Urinary bladder (tissue), 4 donors: Measurements from ENCODE around the gene STEAP4. TPM values are rescaled to one million over a fixed set of nuclear protein-coding genes. Genes with fewer than 3 reads are reported as not detected.

Experiments
- DNase-seq: peaks from one replicate; pipeline ENCODE4 v3.0.0-alpha.2; 2015; ENCODE audit errors: extremely low spot score
- H3K27ac ChIP-seq: one replicate; pipeline ENCODE4 v1.5.1; 2013; ENCODE audit warnings: low read depth, mild to moderate bottlenecking, moderate library complexity
- H3K36me3 ChIP-seq: one replicate; pipeline ENCODE4 v1.6.1; 2013; ENCODE audit warnings: mild to moderate bottlenecking, moderate library complexity; ENCODE audit not compliant: insufficient read depth
- H3K4me1 ChIP-seq: one replicate; pipeline ENCODE4 v1.6.1; 2013; ENCODE audit warnings: mild to moderate bottlenecking, moderate library complexity; ENCODE audit not compliant: insufficient read depth
- H3K4me3 ChIP-seq: one replicate; pipeline ENCODE4 v1.5.1; 2013; ENCODE audit warnings: low read depth, low read length
- WGBS: extraction: QIAGEN DNeasy Blood & Tissue Kit; methylation state at CpG from one replicate; pipeline ENCODE4 v1.1.7; 2013; 5-methylcytosine and 5-hydroxymethylcytosine counted together
- polyA plus RNA-seq: library from polyadenylated mRNA; stranded (reverse); fragments of 200-250 nt; gene quantifications from one replicate; pipeline ENCODE4 v1.2.3, GENCODE V29; 2013
- total RNA-seq: library from RNA; depleted of rRNA; stranded (reverse); fragments of >200 nt; gene quantifications from one replicate; pipeline ENCODE4 v1.2.3, GENCODE V29; 2014
- donor health status: healthy with polysubstance abuse.
- donor health status: healthy.

The STEAP4 gene
- total and polyA plus RNA-seq, 2 donors, result 13.2 to 23.8 TPM

- H3K4me3 ChIP-seq, result no peak overlapping the region
- no peaks in the 10 kb centered on the region for H3K4me1 ChIP-seq
- no peak overlapping the region for H3K27ac ChIP-seq
- no peaks in the 10 kb centered on the region for H3K36me3 ChIP-seq
- DNase-seq, result no peak
Observed at GRCh38 chr7:88328787-88329186, 22.1 kb upstream of the STEAP4 start.

GRCh38 chr7:88324699-88325098 lies 18.0 kb upstream of the STEAP4 start:
- 89% methylated on average over 4 of the region's 4 CpGs for WGBS
- H3K27ac ChIP-seq, result no peak overlapping the region
- no peaks in the 10 kb centered on the region for H3K36me3 ChIP-seq
- no peaks in the 10 kb centered on the region for H3K4me1 ChIP-seq
- no peak overlapping the region for H3K4me3 ChIP-seq
- no peak for DNase-seq

GRCh38 chr7:88322151-88322550 lies 15.5 kb upstream of the STEAP4 start:
- WGBS, result 78% methylated on average over 3 of the region's 3 CpGs
- H3K4me1 ChIP-seq, result no peaks in the 10 kb centered on the region
- no peak for DNase-seq

GRCh38 chr7:88321694-88322093 lies 15.0 kb upstream of the STEAP4 start:
- WGBS, result 91% methylated on average over 1 of the region's 1 CpG
- H3K4me3 ChIP-seq, result no peak overlapping the region
- no peaks in the 10 kb centered on the region for H3K36me3 ChIP-seq
- DNase-seq, result no peak
- H3K4me1 ChIP-seq, result no peaks in the 10 kb centered on the region
- no peak overlapping the region for H3K27ac ChIP-seq

More at GRCh38 chr7:88322151-88322550, 15.5 kb upstream of the STEAP4 start:
- H3K27ac ChIP-seq, result no peak overlapping the region
- no peaks in the 10 kb centered on the region for H3K36me3 ChIP-seq
- H3K4me3 ChIP-seq, result no peak overlapping the region

GRCh38 chr7:88318196-88318595 lies 11.5 kb upstream of the STEAP4 start:
- WGBS, result 80% methylated on average over 2 of the region's 2 CpGs
- Histone ChIP-seq H3K27ac (no peak overlapping the region), H3K4me3 (no peak overlapping the region), H3K4me1 (no peaks in the 10 kb centered on the region), H3K36me3 (no peaks in the 10 kb centered on the region)
- no peak for DNase-seq

GRCh38 chr7:88317422-88317821 lies 10.7 kb upstream of the STEAP4 start:
- 85% methylated on average over 1 of the region's 1 CpG for WGBS
- Histone ChIP-seq H3K27ac (no peak overlapping the region), H3K36me3 (no peaks in the 10 kb centered on the region), H3K4me1 (no peaks in the 10 kb centered on the region), H3K4me3 (no peak overlapping the region)
- DNase-seq, result no peak

- no peak for DNase-seq
- no peak overlapping the region for H3K4me3 ChIP-seq
- no peaks in the 10 kb centered on the region for H3K4me1 ChIP-seq
- WGBS, result 97% methylated on average over 1 of the region's 1 CpG
- no peaks in the 10 kb centered on the region for H3K36me3 ChIP-seq
- H3K27ac ChIP-seq, result no peak overlapping the region
Observed at GRCh38 chr7:88316456-88316855, 9.8 kb upstream of the STEAP4 start.

- Histone ChIP-seq H3K27ac (no peak overlapping the region), H3K4me1 (no peaks in the 10 kb centered on the region), H3K4me3 (no peak overlapping the region), H3K36me3 (no peaks in the 10 kb centered on the region)
- 74% methylated on average over 2 of the region's 2 CpGs for WGBS
- DNase-seq, result no peak
Observed at GRCh38 chr7:88315522-88315921, 8.8 kb upstream of the STEAP4 start.

GRCh38 chr7:88314061-88314491 lies 7.4 kb upstream of the STEAP4 start:
- H3K27ac ChIP-seq, result no peak overlapping the region
- 20% methylated on average over 4 of the region's 4 CpGs for WGBS
- DNase-seq, result no peak
- no peak overlapping the region for H3K4me3 ChIP-seq
- no peaks in the 10 kb centered on the region for H3K36me3 ChIP-seq
- H3K4me1 ChIP-seq, result no peaks in the 10 kb centered on the region

- DNase-seq, result no peak
- no peak overlapping the region for H3K27ac ChIP-seq
- WGBS, result 70% methylated on average over 3 of the region's 3 CpGs
- no peak overlapping the region for H3K4me3 ChIP-seq
- no peaks in the 10 kb centered on the region for H3K36me3 ChIP-seq
- H3K4me1 ChIP-seq, result no peaks in the 10 kb centered on the region
Observed at GRCh38 chr7:88312061-88312663, 5.5 kb upstream of the STEAP4 start.

- no peaks in the 10 kb centered on the region for H3K36me3 ChIP-seq
- WGBS, result 53% methylated on average over 1 of the region's 1 CpG
Observed at GRCh38 chr7:88311675-88312036, 5.0 kb upstream of the STEAP4 start.

GRCh38 chr7:88310956-88311674 lies 4.4 kb upstream of the STEAP4 start:
- 93% methylated on average over 4 of the region's 4 CpGs for WGBS
- Histone ChIP-seq H3K36me3 (no peaks in the 10 kb centered on the region), H3K4me1 (no peaks in the 10 kb centered on the region), H3K4me3 (no peak overlapping the region), H3K27ac (no peak overlapping the region)
- DNase-seq, result no peak

More at GRCh38 chr7:88311675-88312036, 5.0 kb upstream of the STEAP4 start:
- Histone ChIP-seq H3K4me3 (no peak overlapping the region), H3K27ac (no peak overlapping the region), H3K4me1 (no peaks in the 10 kb centered on the region)
- no peak for DNase-seq

GRCh38 chr7:88309819-88310218 lies 3.1 kb upstream of the STEAP4 start:
- Histone ChIP-seq H3K4me3 (no peak overlapping the region), H3K27ac (no peak overlapping the region), H3K4me1 (no peaks in the 10 kb centered on the region), H3K36me3 (no peaks in the 10 kb centered on the region)
- no peak for DNase-seq
- 69% methylated on average over 2 of the region's 2 CpGs for WGBS

GRCh38 chr7:88307823-88308222 lies 1.1 kb upstream of the STEAP4 start:
- Histone ChIP-seq H3K27ac (no peak overlapping the region), H3K36me3 (no peaks in the 10 kb centered on the region), H3K4me1 (no peaks in the 10 kb centered on the region), H3K4me3 (no peak overlapping the region)
- WGBS, result 95% methylated on average over 3 of the region's 3 CpGs
- DNase-seq, result no peak
